H1 (cell line): Measurements from ENCODE around the gene PLD5. TPM values are rescaled to one million over a fixed set of nuclear protein-coding genes. Genes with fewer than 3 reads are reported as not detected.

Experiments
- CTCF ChIA-PET: fragments of 300-600 bp; sonication (Branson Sonifier 250); formaldehyde crosslinking; loops from one replicate; lab custom pipeline; 2021; ENCODE audit not compliant: partially characterized antibody; lab: Charles Lee
- POLR2A ChIA-PET: fragments of 300-600 bp; sonication (Branson Sonifier 250); formaldehyde crosslinking; loops from one replicate; lab custom pipeline; 2021; ENCODE audit warnings: inconsistent platforms; ENCODE audit not compliant: partially characterized antibody; lab: Charles Lee
- DNase-seq, 2 experiments: peaks; one replicate each; pipeline versions ENCODE4 v3.0.0 to v3.0.0-alpha.2; 2010 to 2022; ENCODE audit warnings: low spot score in 2 of 2, low read depth in 1 of 2, mixed read lengths in 1 of 2
- FAIRE-seq: peaks from 2 replicates; lab custom pipeline; 2011; peaks lifted over from hg19 to GRCh38; lab: Jason Lieb, UNC
- H2AFZ ChIP-seq: 2 replicates; pipeline ENCODE4 v1.8.1; 2012; ENCODE audit warnings: low read length, inconsistent platforms
- H2AK5ac ChIP-seq: 2 replicates; pipeline ENCODE4 v1.6.1; 2013; ENCODE audit warnings: low read depth, low read length
- H2BK120ac ChIP-seq: replicated peaks from 2 replicates; pipeline ENCODE3; 2013; ENCODE audit warnings: low read depth, low read length, inconsistent platforms
- H2BK12ac ChIP-seq: 2 replicates; pipeline ENCODE4 v1.6.1; 2013; ENCODE audit warnings: low read depth, low read length
- H2BK15ac ChIP-seq: 2 replicates; pipeline ENCODE4 v1.6.1; 2013; ENCODE audit warnings: low read length
- H2BK20ac ChIP-seq: 2 replicates; pipeline ENCODE4 v1.6.1; 2013; ENCODE audit warnings: low read length
- H2BK5ac ChIP-seq: 2 replicates; pipeline ENCODE4 v1.6.1; 2013; ENCODE audit warnings: low read depth, low read length
- H3K14ac ChIP-seq: 2 replicates; pipeline ENCODE4 v1.6.1; 2013; ENCODE audit warnings: inconsistent platforms; ENCODE audit not compliant: insufficient read length
- H3K18ac ChIP-seq: 2 replicates; pipeline ENCODE4 v1.6.1; 2013; ENCODE audit warnings: low read length; ENCODE audit errors: extremely low read depth
- H3K23ac ChIP-seq: 2 replicates; pipeline ENCODE4 v1.6.1; 2013; ENCODE audit warnings: inconsistent platforms; ENCODE audit not compliant: insufficient read length
- H3K23me2 ChIP-seq: 2 replicates; pipeline ENCODE4 v1.6.1; 2013; ENCODE audit warnings: low read depth, low read length
- H3K27ac ChIP-seq: 2 replicates; pipeline ENCODE4 v1.6.1; 2011; ENCODE audit warnings: low read depth, low read length, inconsistent platforms
- H3K27me3 ChIP-seq, 4 experiments: replicated peaks in 1 of 4; 1 replicate in 1 of 4; 2 replicates in 3 of 4; pipeline versions ENCODE4 v1.6.1 to v1.8.1; 2011 to 2013; ENCODE audit warnings: low read length in 3 of 4, mild to moderate bottlenecking in 3 of 4, inconsistent platforms in 2 of 4, mixed read lengths in 2 of 4, moderate library complexity in 1 of 4; ENCODE audit not compliant: control insufficient read depth in 3 of 4, insufficient read depth in 3 of 4; ENCODE audit errors: extremely low read depth in 1 of 4
- H3K36me3 ChIP-seq, 4 experiments: 2 replicates each; pipeline versions ENCODE4 v1.6.1 to v1.8.1; 2011 to 2013; ENCODE audit warnings: mild to moderate bottlenecking in 4 of 4, low read length in 3 of 4, moderate library complexity in 2 of 4, control low read depth in 1 of 4, inconsistent platforms in 1 of 4; ENCODE audit not compliant: insufficient read depth in 4 of 4, control insufficient read depth in 2 of 4
- H3K4ac ChIP-seq: replicated peaks from 2 replicates; pipeline ENCODE3; 2013; ENCODE audit warnings: low read length, low read depth, mixed read lengths, inconsistent platforms; ENCODE audit not compliant: insufficient read length
- H3K4me1 ChIP-seq, 4 experiments: replicated peaks in 1 of 4; 1 replicate in 1 of 4; 2 replicates in 3 of 4; pipeline versions ENCODE4 v1.6.1 to v1.8.1; 2011 to 2013; ENCODE audit warnings: low read length in 3 of 4, inconsistent platforms in 2 of 4, mixed read lengths in 1 of 4; ENCODE audit not compliant: insufficient read depth in 4 of 4, control insufficient read depth in 3 of 4
- H3K4me2 ChIP-seq, 2 experiments: 2 replicates each; pipeline versions ENCODE4 v1.6.1 to v1.8.1; 2011 to 2013; ENCODE audit warnings: low read depth in 2 of 2, low read length in 2 of 2, control low read depth in 1 of 2, inconsistent platforms in 1 of 2, mild to moderate bottlenecking in 1 of 2; ENCODE audit not compliant: insufficient read depth in 1 of 2
- H3K4me3 ChIP-seq, 4 experiments: fragments of 200-600, 300-600 bp in 1 of 4; sonication (generic), shearing (Covaris generic), sonication (Bioruptor Twin) in 1 of 4; 2 replicates each; pipeline versions ENCODE4 v1.5.1 to v1.8.1; 2011 to 2016; ENCODE audit warnings: low read length in 4 of 4, low read depth in 3 of 4, control low read depth in 2 of 4, inconsistent platforms in 2 of 4, mild to moderate bottlenecking in 2 of 4, mixed read lengths in 1 of 4, moderate library complexity in 1 of 4; ENCODE audit not compliant: insufficient read depth in 2 of 4; ENCODE audit errors: extremely low read depth in 1 of 4
- H3K56ac ChIP-seq: replicated peaks from 2 replicates; pipeline ENCODE3; 2013; ENCODE audit warnings: low read depth, mild to moderate bottlenecking, mixed read lengths, low read length, inconsistent platforms; ENCODE audit not compliant: insufficient read length
- H3K79me1 ChIP-seq: 2 replicates; pipeline ENCODE4 v1.6.1; 2013; ENCODE audit warnings: low read depth, low read length, control low read depth
- H3K79me2 ChIP-seq, 2 experiments: 2 replicates each; pipeline versions ENCODE4 v1.6.1 to v1.8.1; 2012 to 2013; ENCODE audit warnings: low read length in 2 of 2, mild to moderate bottlenecking in 2 of 2, inconsistent platforms in 1 of 2; ENCODE audit not compliant: insufficient read depth in 2 of 2, control insufficient read depth in 1 of 2
- H3K9ac ChIP-seq, 4 experiments: replicated peaks in 1 of 4; 1 replicate in 1 of 4; 2 replicates in 3 of 4; pipeline versions ENCODE4 v1.6.1 to v1.8.1; 2011 to 2013; ENCODE audit warnings: low read depth in 3 of 4, low read length in 3 of 4, control low read depth in 2 of 4, mild to moderate bottlenecking in 2 of 4, moderate library complexity in 2 of 4, inconsistent platforms in 1 of 4; ENCODE audit errors: extremely low read depth in 1 of 4
- H3K9me3 ChIP-seq, 2 experiments: 2 replicates each; pipeline versions ENCODE4 v1.6.1 to v1.8.1; 2012 to 2013; ENCODE audit warnings: mild to moderate bottlenecking in 2 of 2, moderate library complexity in 2 of 2, control low read depth in 1 of 2, inconsistent platforms in 1 of 2, low read depth in 1 of 2, low read length in 1 of 2, mixed read lengths in 1 of 2; ENCODE audit not compliant: insufficient read depth in 2 of 2
- H4K20me1 ChIP-seq, 2 experiments: replicated peaks in 1 of 2; 2 replicates each; pipeline versions ENCODE3 to v1.8.1; 2011 to 2013; ENCODE audit warnings: inconsistent platforms in 2 of 2, low read length in 2 of 2, mild to moderate bottlenecking in 1 of 2; ENCODE audit not compliant: insufficient read depth in 2 of 2, control insufficient read depth in 1 of 2
- H4K5ac ChIP-seq: 2 replicates; pipeline ENCODE4 v1.6.1; 2013; ENCODE audit warnings: low read length, low read depth, mixed read lengths, inconsistent platforms; ENCODE audit not compliant: insufficient read length
- H4K8ac ChIP-seq: 2 replicates; pipeline ENCODE4 v1.8.0; 2013; ENCODE audit warnings: mild to moderate bottlenecking, moderate library complexity, low read length, inconsistent platforms; ENCODE audit not compliant: insufficient read depth; ENCODE audit errors: extremely low read depth
- H4K91ac ChIP-seq: replicated peaks from 2 replicates; pipeline ENCODE3; 2013; ENCODE audit warnings: low read length, mixed read lengths, inconsistent platforms; ENCODE audit not compliant: insufficient read length
- CEBPB ChIP-seq: IDR thresholded peaks from 2 replicates; pipeline ENCODE4 v1.6.1; 2012; ENCODE audit warnings: low read depth, low read length
- MAX ChIP-seq: IDR thresholded peaks from 2 replicates; pipeline ENCODE4 v1.6.1; 2012; ENCODE audit warnings: inconsistent platforms
- WGBS, 2 experiments: shearing (Covaris generic) in 1 of 2; methylation state at CpG; one replicate each; pipeline versions ENCODE4 v1.1.6 to v1.1.7; 2013 to 2015; ENCODE audit warnings: low lambda C conversion rate in 2 of 2, mixed read lengths in 2 of 2, inconsistent platforms in 1 of 2, low coverage in 1 of 2, missing lambda C conversion rate in 1 of 2; ENCODE audit not compliant: insufficient replicate concordance in 2 of 2, insufficient coverage in 1 of 2, insufficient read length in 1 of 2; ENCODE audit errors: extremely low coverage in 1 of 2, missing lambda C conversion rate in 1 of 2; 5-methylcytosine and 5-hydroxymethylcytosine counted together
- polyA plus RNA-seq, 7 experiments: library from polyadenylated mRNA; depleted of rRNA in 3 of 7; stranded (reverse) in 5 of 7; unstranded in 2 of 7; fragments of >200 nt in 5 of 7; fragments of 200-250 nt in 2 of 7; gene quantifications; 1 replicate in 5 of 7; 2 replicates in 1 of 7; 4 replicates in 1 of 7; pipeline versions ENCODE4 v1.2.1 to v1.2.3, GENCODE V29; 2011 to 2013; ENCODE audit warnings: missing spikeins in 2 of 7, mixed read lengths in 2 of 7
- total RNA-seq: library from RNA; stranded (reverse); fragmentation: NEBNext Ultra II Directional; extraction: Animal tissue kit (Norgen Biotek cat#: 25700); gene quantifications from 2 replicates; pipeline ENCODE4 v1.2.1, GENCODE V29; 2021

Gene PLD5
- total and polyA plus RNA-seq, 2 of the 8 experiments (the other 6 are each of a cell fraction or from before 2014, with no cell fraction given): 0.86 to 8.5 TPM

DNA sequence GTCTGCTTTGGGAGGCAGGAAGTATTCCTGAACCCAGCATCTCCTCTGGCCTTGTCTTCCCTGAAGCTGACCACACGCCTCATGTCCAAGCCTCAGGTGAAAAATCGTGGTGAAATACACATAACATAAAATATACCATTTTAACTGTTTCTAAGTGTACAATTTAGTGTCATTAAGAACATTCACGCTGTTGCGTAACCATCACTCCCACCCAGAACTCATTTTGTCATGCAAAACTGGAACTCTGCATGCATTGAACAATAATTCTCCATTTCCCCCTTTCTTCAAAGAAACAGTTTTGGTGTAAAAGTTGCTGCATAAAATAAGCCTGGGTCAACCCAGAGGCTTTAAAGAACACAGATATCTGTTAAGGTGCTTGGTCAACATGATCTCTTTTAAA, 93.5 kb downstream of the PLD5 start:
- Histone ChIP-seq H2BK20ac (no peak overlapping the region), H3K4ac (no peak overlapping the region), H3K36me3 (no peaks in the 10 kb centered on the region), H3K56ac (no peak overlapping the region), H4K20me1 (no peaks in the 10 kb centered on the region), H2BK5ac (no peak overlapping the region), H2BK120ac (no peak overlapping the region), H3K4me3 (no peak overlapping the region), H3K9me3 (no peaks in the 10 kb centered on the region), H3K23ac (no peak overlapping the region), H3K14ac (no peak overlapping the region), H2BK12ac (no peak overlapping the region), H2AK5ac (no peak overlapping the region), H4K91ac (no peak overlapping the region), H4K5ac (no peak overlapping the region), H2BK15ac (no peak overlapping the region), H3K4me2 (no peak overlapping the region), H3K79me2 (no peaks in the 10 kb centered on the region), H3K27me3 (no peaks in the 10 kb centered on the region), H3K9ac (no peak overlapping the region), H2AFZ (no peak overlapping the region), H3K18ac (no peak overlapping the region), H3K4me1 (no peaks in the 10 kb centered on the region), H4K8ac (no peak overlapping the region), H3K27ac (no peak overlapping the region), H3K79me1 (no peaks in the 10 kb centered on the region), H3K23me2 (no peaks in the 10 kb centered on the region)
- TF ChIP-seq MAX (no peak), CEBPB (peak; percentile 53; the same call in 1 of the 2 replicates)
- POLR2A ChIA-PET: interaction anchor here (0.6 kb wide), 1 partner anchor 8 kb away, joined by 4 read pairs; no protein-coding TSS in a partner anchor
- WGBS, 2 experiments: 91% methylated on average over 4 of the region's 4 CpGs; no CpG with 5 or more reads in 1 of the 2 experiments
- CTCF ChIA-PET: interaction anchor here (1.2 to 2.0 kb wide), 2 partner anchors 12 to 15 kb away, joined by 3 to 5 read pairs; no protein-coding TSS in a partner anchor
- DNase-seq: no peak
- no peak for FAIRE-seq
